HG02678 (cell line): Measurements from ENCODE around the gene IQCC.

ENCODE experiments used
- ATAC-seq: cut with Tn5 transposase; IDR thresholded peaks from one replicate; pipeline ENCODE4 v1.9.1; 2021; ENCODE audit warnings: mild to moderate bottlenecking, moderate library complexity; ENCODE audit not compliant: unreplicated experiment

Gene IQCC

GRCh38 chr1:32195531-32195930 is 9.9 kb upstream of the IQCC start:
- ATAC-seq, result no peak

GRCh38 chr1:32195972-32196823 is 9.3 kb upstream of the IQCC start:
- ATAC-seq, result no peak

GRCh38 chr1:32197074-32197473 is 8.4 kb upstream of the IQCC start:
- no peak for ATAC-seq

- no peak for ATAC-seq
Observed at GRCh38 chr1:32197837-32198236, 7.6 kb upstream of the IQCC start.

GRCh38 chr1:32198237-32199042 is 7.0 kb upstream of the IQCC start:
- no peak for ATAC-seq

GRCh38 chr1:32199043-32199716 is 6.3 kb upstream of the IQCC start:
- ATAC-seq, result no peak

GRCh38 chr1:32199717-32200072 is 5.8 kb upstream of the IQCC start:
- no peak for ATAC-seq

- peak; percentile 28 for ATAC-seq
Observed at GRCh38 chr1:32200226-32201010, 5.1 kb upstream of the IQCC start, which contains the start of gene CCDC28B. TSS of gene CCDC28B (plus strand) at chr1:32200595. CDS start at chr1:32201936, 1,341 bp downstream.

- ATAC-seq, result peak; percentile 37
Observed at GRCh38 chr1:32201011-32201855, 4.2 kb upstream of the IQCC start.

GRCh38 chr1:32204943-32205361 is 519 bp upstream of the IQCC start:
- no peak for ATAC-seq

- no peak for ATAC-seq
Observed at GRCh38 chr1:32208469-32208868, 3.0 kb downstream of the IQCC start.

- ATAC-seq, result no peak
Observed at GRCh38 chr1:32208891-32209328, 3.4 kb downstream of the IQCC start, which contains the start of gene DCDC2B. TSS of gene DCDC2B (plus strand) at chr1:32209089. CDS start at chr1:32209094, 5 bp downstream.

GRCh38 chr1:32215629-32216480 is 10.4 kb downstream of the IQCC start:
- ATAC-seq, result no peak

- ATAC-seq, result no peak
Observed at GRCh38 chr1:32216566-32216965, 11.1 kb downstream of the IQCC start.

GRCh38 chr1:32219022-32219421 is 13.6 kb downstream of the IQCC start:
- no peak for ATAC-seq

- ATAC-seq, result no peak
Observed at GRCh38 chr1:32220746-32221580, 15.5 kb downstream of the IQCC start.

- ATAC-seq, result no peak
Observed at GRCh38 chr1:32221581-32221979, 16.1 kb downstream of the IQCC start.
